ENCODE measurements around the gene BAD. TPM values are rescaled to one million over a fixed set of nuclear protein-coding genes. Genes with fewer than 3 reads are reported as not detected.

Gene BAD
- total and polyA plus RNA-seq, 3 experiments from 2014 or later: 40.4 to 56.5 (median 40.9) TPM

DNA sequence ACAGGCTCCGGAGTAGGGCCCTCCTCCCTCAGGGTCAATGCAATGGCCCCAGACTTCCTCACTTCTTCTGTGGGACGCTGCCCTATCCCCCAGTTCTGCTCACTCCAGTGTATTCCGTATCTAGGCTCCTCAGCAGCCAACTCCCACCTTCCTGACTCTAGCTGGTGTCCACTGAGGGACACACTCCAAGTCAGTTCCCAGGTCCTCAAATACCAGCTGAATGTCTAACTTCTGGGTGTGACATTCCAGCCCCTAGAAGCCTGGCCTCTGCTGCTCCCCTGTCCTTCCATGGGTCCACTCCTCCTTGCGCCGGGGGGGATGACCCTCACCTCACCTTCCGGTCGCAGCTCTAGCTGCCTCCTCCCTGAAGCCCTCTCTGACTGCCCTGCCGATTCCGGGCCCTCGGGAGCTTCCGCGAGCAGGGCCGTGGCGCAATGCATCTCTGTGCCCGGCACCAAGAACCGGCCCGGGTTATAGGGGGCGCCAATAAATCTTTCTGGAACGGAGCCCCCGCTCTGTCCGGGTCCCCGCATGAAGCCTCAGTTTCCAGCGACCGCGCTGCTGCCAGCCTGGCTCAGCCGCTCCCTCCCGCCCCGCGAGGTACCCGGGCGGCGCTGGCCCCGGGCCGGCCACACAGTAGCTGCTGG, 15.4 kb downstream of the BAD start:
- peak overlapping the region; percentile 96 to 99 (median 97) for H3K27ac Mint-ChIP-seq
- ChIA-PET POLR2A (interaction anchor here (0.6 to 5.0 kb wide), 13 partner anchors 15 to 1656 kb away, joined by 3 to 68 read pairs (median 6); partner anchors contain the start of genes BAD, EML3, ESRRA and FERMT3), CTCF (interaction anchor here (1.0 to 7.1 kb wide), 5 partner anchors 11 to 63 kb away, joined by 3 to 124 read pairs (median 54); partner anchors contain the start of genes ESRRA, FERMT3, FKBP2 and PLCB3)
- peaks cover 0 to 3% of the 10 kb centered on the region in 2 donors for H3K27me3 Mint-ChIP-seq
- no peaks in the 10 kb centered on the region for H3K27me3 ChIP-seq (ENCODE audit: insufficient read depth, low read length, poor library complexity, severe bottlenecking)
- DNase-seq: peak in 4 of 5 donors; percentile 23 to 72 (median 30)
- H3K4me1 Mint-ChIP-seq: peaks cover 19 to 28% (median 20%) of the 10 kb centered on the region in 3 donors
- no peaks in the 10 kb centered on the region for H3K9me3 ChIP-seq (ENCODE audit: low read length)
- peak overlapping the region; percentile 86 for H3K27ac ChIP-seq (ENCODE audit: low read depth, low read length)
- H3K9me3 Mint-ChIP-seq: no peaks in the 10 kb centered on the region
- H3K4me3 Mint-ChIP-seq: peak overlapping the region; percentile 93 to 99 (median 98)
- H3K36me3 ChIP-seq (ENCODE audit: insufficient read depth, low read length): no peaks in the 10 kb centered on the region
- H3K4me1 ChIP-seq (ENCODE audit: insufficient read depth, low read length): peaks cover 22% of the 10 kb centered on the region
- peak overlapping the region; percentile 96 for H3K4me3 ChIP-seq (ENCODE audit: low read length)
- peaks cover 0 to 17% (median 0%) of the 10 kb centered on the region in 3 donors for H3K36me3 Mint-ChIP-seq

DNA sequence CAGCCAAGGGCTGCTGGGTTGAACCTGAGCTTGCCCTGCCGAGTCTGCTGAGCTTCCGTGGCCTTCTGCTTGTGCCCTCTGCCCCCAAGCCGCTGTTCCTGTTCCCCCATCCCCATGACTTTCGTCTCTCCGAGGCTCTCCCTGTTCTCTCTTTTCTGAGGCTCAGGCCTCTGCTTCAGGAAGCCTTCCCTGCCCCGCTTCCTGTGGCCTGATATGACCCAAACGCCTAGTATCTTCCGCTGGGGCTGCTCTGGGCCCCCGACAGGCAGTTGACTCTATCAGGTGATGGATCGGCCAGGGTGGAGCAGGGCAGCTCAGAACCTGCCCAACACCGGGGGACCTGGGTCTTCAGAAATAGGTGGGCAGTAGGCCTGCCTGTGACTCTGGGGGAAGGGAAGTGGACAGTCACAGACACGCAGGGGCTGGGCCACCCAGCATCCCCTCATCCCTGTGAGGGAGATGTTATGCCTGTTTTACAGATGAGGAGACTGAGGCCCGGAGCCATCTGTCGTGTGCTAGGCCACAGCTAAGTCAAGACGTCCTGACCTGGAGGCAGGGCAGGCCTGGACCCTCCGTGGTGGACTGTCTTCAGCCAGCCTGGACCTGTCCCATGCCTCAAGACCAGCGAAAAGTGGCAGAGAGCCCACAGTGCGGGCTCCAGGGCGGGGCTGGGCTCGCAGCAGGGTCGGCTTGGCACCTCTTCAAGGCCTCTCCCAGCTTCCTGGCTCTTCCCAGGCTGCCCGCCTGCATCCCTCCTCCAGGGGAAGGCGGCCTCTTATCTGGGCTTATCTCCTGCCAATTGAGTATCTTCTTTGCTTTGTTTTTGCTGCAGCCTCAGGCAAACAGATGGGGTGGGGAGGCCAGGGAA, 16.2 kb downstream of the BAD start:
- peak overlapping the region; percentile 93 to 99 (median 98) for H3K4me3 Mint-ChIP-seq
- peaks cover 0 to 17% (median 0%) of the 10 kb centered on the region in 3 donors for H3K36me3 Mint-ChIP-seq
- no peaks in the 10 kb centered on the region for H3K9me3 Mint-ChIP-seq
- H3K4me1 ChIP-seq (ENCODE audit: insufficient read depth, low read length): peaks cover 22% of the 10 kb centered on the region
- peak overlapping the region; percentile 96 for H3K4me3 ChIP-seq (ENCODE audit: low read length)
- DNase-seq: no peak
- H3K27ac ChIP-seq (ENCODE audit: low read depth, low read length): peak overlapping the region; percentile 86
- ChIA-PET POLR2A (interaction anchor here (0.6 to 5.0 kb wide), 13 partner anchors 14 to 1655 kb away, joined by 3 to 68 read pairs (median 6); partner anchors contain the start of genes BAD, EML3, ESRRA and FERMT3), CTCF (interaction anchor here (1.0 to 7.1 kb wide), 6 partner anchors 10 to 63 kb away, joined by 3 to 124 read pairs (median 28); partner anchors contain the start of genes ESRRA, FERMT3, FKBP2 and PLCB3)
- H3K4me1 Mint-ChIP-seq: peaks cover 19 to 28% (median 20%) of the 10 kb centered on the region in 3 donors
- H3K27ac Mint-ChIP-seq: peak overlapping the region; percentile 96 to 99 (median 97)
- H3K27me3 ChIP-seq (ENCODE audit: insufficient read depth, low read length, poor library complexity, severe bottlenecking): no peaks in the 10 kb centered on the region
- H3K27me3 Mint-ChIP-seq: peaks cover 0 to 3% of the 10 kb centered on the region in 2 donors
- no peaks in the 10 kb centered on the region for H3K9me3 ChIP-seq (ENCODE audit: low read length)
- H3K36me3 ChIP-seq (ENCODE audit: insufficient read depth, low read length): no peaks in the 10 kb centered on the region

DNA sequence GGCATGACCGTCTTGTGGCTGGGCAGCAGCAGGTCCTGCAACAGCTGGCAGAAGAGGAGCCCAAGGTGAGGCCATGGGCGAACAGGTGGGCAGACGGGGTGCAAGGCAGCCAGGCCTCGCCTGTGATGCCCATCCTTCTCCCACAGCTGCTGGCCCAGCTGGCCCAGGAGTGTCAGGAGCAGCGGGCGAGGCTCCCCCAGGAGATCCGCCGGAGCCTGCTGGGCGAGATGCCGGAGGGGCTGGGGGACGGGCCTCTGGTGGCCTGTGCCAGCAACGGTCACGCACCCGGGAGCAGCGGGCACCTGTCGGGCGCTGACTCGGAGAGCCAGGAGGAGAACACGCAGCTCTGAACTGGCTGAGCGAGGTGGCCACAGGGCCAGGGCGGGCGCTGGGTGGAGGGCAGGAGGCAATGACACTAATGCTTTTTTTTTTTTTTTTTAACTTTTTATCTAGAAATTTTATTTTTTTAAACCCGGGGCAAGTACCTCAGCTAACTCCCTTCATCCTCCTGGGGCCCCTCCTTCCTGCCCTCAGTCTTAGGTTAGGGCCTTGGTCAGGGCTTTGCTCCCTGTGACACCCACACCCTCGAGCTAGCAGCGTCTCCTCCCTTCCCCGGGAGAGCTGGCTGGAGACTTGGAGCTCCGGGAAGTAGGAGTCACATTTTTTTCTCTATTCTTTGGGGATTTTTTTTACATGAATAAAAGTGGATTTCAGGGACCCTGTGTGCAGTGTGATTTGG, 17.1 kb downstream of the BAD start:
- Histone ChIP-seq H3K27ac (ENCODE audit: low read depth, low read length) (no peak overlapping the region), H3K4me3 (ENCODE audit: low read length) (no peak overlapping the region), H3K27me3 (ENCODE audit: insufficient read depth, low read length, poor library complexity, severe bottlenecking) (no peaks in the 10 kb centered on the region), H3K4me1 (ENCODE audit: insufficient read depth, low read length) (peaks cover 21% of the 10 kb centered on the region), H3K36me3 (ENCODE audit: insufficient read depth, low read length) (no peaks in the 10 kb centered on the region), H3K9me3 (ENCODE audit: low read length) (no peaks in the 10 kb centered on the region)
- no peaks in the 10 kb centered on the region for H3K9me3 Mint-ChIP-seq
- POLR2A ChIA-PET: interaction anchor here (0.6 to 5.0 kb wide), 3 partner anchors 13 to 44 kb away, joined by 3 to 44 read pairs (median 6); partner anchors contain the start of gene PPP1R14B
- H3K27ac Mint-ChIP-seq: peak overlapping the region in 6 of 8 donors; percentile 66 to 99 (median 93)
- H3K4me3 Mint-ChIP-seq: peak overlapping the region in 4 of 7 donors; percentile 52 to 99 (median 94)
- peaks cover 0 to 3% of the 10 kb centered on the region in 2 donors for H3K27me3 Mint-ChIP-seq
- CTCF ChIA-PET: interaction anchor here (1.0 to 7.1 kb wide), 4 partner anchors 21 to 61 kb away, joined by 3 to 124 read pairs (median 69); partner anchors contain the start of genes ESRRA, FERMT3, FKBP2 and PLCB3
- peaks cover 0 to 21% (median 0%) of the 10 kb centered on the region in 3 donors for H3K36me3 Mint-ChIP-seq
- H3K4me1 Mint-ChIP-seq: peaks cover 19 to 28% (median 20%) of the 10 kb centered on the region in 3 donors
- DNase-seq: no peak

DNA sequence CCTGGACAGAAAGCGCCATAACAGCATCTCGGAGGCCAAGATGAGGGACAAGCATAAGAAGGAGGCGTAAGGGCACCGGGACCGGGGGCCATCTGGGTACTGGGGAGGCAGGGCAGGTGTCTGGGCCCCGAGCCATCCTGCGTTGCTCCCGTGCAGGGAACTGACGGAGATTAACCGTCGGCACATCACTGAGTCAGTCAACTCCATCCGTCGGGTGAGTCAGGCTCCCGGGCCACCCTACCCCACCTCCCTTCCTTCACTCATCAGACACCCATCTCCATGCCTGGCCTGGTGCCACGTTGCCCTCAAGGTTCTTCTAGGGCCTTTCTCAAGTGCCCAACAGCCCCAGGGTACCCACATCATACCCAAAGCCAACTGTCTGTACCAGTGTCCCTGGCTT, 18.1 kb downstream of the BAD start:
- ChIA-PET CTCF (no interaction called here), POLR2A (no interaction called here)
- Histone ChIP-seq H3K4me3 (ENCODE audit: low read length) (no peak overlapping the region), H3K27ac (ENCODE audit: low read depth, low read length) (no peak overlapping the region), H3K27me3 (ENCODE audit: insufficient read depth, low read length, poor library complexity, severe bottlenecking) (no peaks in the 10 kb centered on the region), H3K9me3 (ENCODE audit: low read length) (no peaks in the 10 kb centered on the region), H3K4me1 (ENCODE audit: insufficient read depth, low read length) (peaks cover 12% of the 10 kb centered on the region), H3K36me3 (ENCODE audit: insufficient read depth, low read length) (no peaks in the 10 kb centered on the region)
- H3K9me3 Mint-ChIP-seq: no peaks in the 10 kb centered on the region
- DNase-seq: no peak
- H3K4me1 Mint-ChIP-seq: peaks cover 15 to 23% (median 16%) of the 10 kb centered on the region in 3 donors
- peaks cover 0 to 3% of the 10 kb centered on the region in 2 donors for H3K27me3 Mint-ChIP-seq
- peak overlapping the region in 2 of 8 donors; percentile 17 to 26 for H3K27ac Mint-ChIP-seq
- H3K36me3 Mint-ChIP-seq: peaks cover 0 to 25% (median 2%) of the 10 kb centered on the region in 3 donors
- H3K4me3 Mint-ChIP-seq: peak overlapping the region in 2 of 7 donors; percentile 32 to 49

DNA sequence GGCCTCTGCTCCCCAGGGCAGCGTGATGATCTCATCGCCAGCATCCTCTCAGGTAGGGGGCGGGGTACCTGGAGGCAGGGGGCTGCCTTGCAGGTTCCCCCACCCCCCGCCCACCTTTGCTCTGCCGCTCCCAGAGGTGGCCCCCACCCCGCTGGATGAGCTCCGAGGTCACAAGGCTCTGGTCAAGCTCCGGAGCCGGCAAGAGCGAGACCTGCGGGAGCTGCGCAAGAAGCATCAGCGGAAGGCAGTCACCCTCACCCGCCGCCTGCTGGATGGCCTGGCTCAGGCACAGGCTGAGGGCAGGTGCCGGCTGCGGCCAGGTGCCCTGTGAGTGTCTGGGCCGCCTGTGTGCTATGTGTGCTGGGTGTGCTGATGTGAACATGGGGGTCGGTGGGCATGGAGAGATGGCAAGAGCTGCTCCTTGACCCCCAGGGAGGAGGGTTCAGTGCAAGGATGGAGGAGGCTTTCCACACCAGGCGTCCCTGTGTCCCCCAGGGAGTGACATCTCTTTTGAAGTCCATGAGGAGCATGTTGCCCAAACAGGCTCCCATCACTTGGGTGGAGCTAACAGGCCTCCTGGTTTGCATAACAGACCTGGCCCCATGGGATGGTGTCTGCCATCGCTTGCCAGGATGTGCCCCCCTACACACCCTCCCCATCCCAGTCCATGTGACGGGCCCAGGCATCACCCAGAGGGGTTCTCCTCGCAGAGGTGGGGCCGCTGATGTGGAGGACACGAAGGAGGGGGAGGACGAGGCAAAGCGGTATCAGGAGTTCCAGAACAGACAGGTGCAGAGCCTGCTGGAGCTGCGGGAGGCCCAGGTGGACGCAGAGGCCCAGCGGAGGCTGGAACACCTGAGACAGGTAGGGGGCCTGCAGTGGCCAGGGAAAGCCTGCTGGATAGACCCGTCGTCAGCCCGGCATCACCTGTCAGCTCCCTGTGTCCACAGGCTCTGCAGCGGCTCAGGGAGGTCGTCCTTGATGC, 19.0 kb downstream of the BAD start:
- DNase-seq: no peak
- Histone ChIP-seq H3K9me3 (ENCODE audit: low read length) (no peaks in the 10 kb centered on the region), H3K27ac (ENCODE audit: low read depth, low read length) (no peak overlapping the region), H3K36me3 (ENCODE audit: insufficient read depth, low read length) (no peaks in the 10 kb centered on the region), H3K4me1 (ENCODE audit: insufficient read depth, low read length) (peaks cover 12% of the 10 kb centered on the region), H3K4me3 (ENCODE audit: low read length) (no peak overlapping the region), H3K27me3 (ENCODE audit: insufficient read depth, low read length, poor library complexity, severe bottlenecking) (no peaks in the 10 kb centered on the region)
- H3K27me3 Mint-ChIP-seq: peaks cover 0 to 2% of the 10 kb centered on the region in 2 donors
- H3K9me3 Mint-ChIP-seq: no peaks in the 10 kb centered on the region
- peak overlapping the region in 4 of 8 donors; percentile 6 to 88 (median 58) for H3K27ac Mint-ChIP-seq
- CTCF ChIA-PET: interaction anchor here (0.9 to 1.3 kb wide), 3 partner anchors 35 to 61 kb away, joined by 3 to 4 read pairs (median 4); partner anchors contain the start of gene CATSPERZ
- POLR2A ChIA-PET: no interaction called here
- H3K36me3 Mint-ChIP-seq: peaks cover 0 to 24% (median 2%) of the 10 kb centered on the region in 3 donors
- peaks cover 15 to 22% (median 16%) of the 10 kb centered on the region in 3 donors for H3K4me1 Mint-ChIP-seq
- peak overlapping the region in 2 of 7 donors; percentile 49 to 73 for H3K4me3 Mint-ChIP-seq

DNA sequence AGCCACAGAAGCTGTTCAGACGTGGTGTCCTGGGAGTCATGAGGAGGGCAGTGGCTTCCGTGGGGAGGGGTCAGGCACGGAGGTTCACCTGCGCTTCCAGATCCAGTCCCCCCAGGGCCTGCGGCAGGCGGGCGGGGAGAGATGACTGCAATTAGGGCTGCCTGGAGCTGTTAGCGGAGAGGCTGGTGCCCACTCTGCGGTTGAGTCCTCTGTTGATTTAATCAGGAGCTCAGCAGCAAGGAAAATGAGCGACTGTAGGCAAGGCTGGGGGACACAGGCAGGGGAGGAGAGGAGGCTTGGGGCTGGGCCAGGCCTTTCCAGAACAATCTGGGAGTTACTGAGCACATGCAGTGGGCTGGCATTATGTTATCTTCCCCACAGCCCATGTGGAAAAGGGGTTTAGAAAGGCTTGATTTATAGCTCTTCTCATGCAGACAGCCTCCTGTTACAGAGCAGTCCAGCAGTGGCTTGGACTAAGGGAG, 20.1 kb downstream of the BAD start:
- H3K27ac ChIP-seq (ENCODE audit: low read depth, low read length): no peak overlapping the region
- H3K9me3 ChIP-seq (ENCODE audit: low read length): no peaks in the 10 kb centered on the region
- no peak overlapping the region for H3K4me3 ChIP-seq (ENCODE audit: low read length)
- DNase-seq: no peak
- H3K4me1 Mint-ChIP-seq: peaks cover 14 to 21% (median 17%) of the 10 kb centered on the region in 3 donors
- H3K9me3 Mint-ChIP-seq: no peaks in the 10 kb centered on the region
- no peak overlapping the region for H3K4me3 Mint-ChIP-seq
- POLR2A ChIA-PET: interaction anchor here (0.5 kb wide), 1 partner anchor 1489 kb away, joined by 5 read pairs; no protein-coding TSS in a partner anchor
- peaks cover 0 to 22% (median 4%) of the 10 kb centered on the region in 3 donors for H3K36me3 Mint-ChIP-seq
- H3K27me3 Mint-ChIP-seq: no peaks in the 10 kb centered on the region
- H3K27me3 ChIP-seq (ENCODE audit: insufficient read depth, low read length, poor library complexity, severe bottlenecking): no peaks in the 10 kb centered on the region
- H3K36me3 ChIP-seq (ENCODE audit: insufficient read depth, low read length): no peaks in the 10 kb centered on the region
- H3K27ac Mint-ChIP-seq: peak overlapping the region in 1 of 8 donors; percentile 12
- peaks cover 12% of the 10 kb centered on the region for H3K4me1 ChIP-seq (ENCODE audit: insufficient read depth, low read length)
- CTCF ChIA-PET: interaction anchor here (0.8 to 1.8 kb wide), 5 partner anchors 11 to 60 kb away, joined by 3 to 7 read pairs (median 4); partner anchors contain the start of gene PLCB3
